Measurements from ENCODE around the gene TBC1D24.

The TBC1D24 gene

DNA sequence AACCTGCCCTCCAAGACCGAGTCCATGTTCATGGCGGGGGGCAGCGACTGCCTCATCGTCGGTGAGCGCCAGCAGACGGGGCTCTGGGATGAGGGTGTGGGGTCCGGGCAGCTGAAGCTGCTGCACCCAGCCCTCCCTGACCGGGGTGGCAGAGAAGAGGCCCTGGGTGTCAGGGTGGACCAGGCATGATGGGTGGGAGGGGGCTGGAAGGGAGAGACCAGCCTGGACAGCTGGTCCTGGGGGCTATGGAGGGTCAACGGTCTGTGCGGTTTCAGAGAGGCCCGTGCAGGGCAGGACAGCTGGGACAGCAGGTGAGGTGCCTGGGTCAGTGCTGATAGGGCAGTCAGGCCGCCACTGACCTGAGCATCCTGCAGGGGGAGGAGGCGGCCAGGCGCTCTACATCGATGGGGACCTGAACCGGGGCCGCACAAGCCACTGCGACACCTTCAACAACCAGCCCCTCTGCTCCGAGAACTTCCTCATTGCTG lies 25.5 kb downstream of the TBC1D24 start:
- no peak for DNase-seq

DNA sequence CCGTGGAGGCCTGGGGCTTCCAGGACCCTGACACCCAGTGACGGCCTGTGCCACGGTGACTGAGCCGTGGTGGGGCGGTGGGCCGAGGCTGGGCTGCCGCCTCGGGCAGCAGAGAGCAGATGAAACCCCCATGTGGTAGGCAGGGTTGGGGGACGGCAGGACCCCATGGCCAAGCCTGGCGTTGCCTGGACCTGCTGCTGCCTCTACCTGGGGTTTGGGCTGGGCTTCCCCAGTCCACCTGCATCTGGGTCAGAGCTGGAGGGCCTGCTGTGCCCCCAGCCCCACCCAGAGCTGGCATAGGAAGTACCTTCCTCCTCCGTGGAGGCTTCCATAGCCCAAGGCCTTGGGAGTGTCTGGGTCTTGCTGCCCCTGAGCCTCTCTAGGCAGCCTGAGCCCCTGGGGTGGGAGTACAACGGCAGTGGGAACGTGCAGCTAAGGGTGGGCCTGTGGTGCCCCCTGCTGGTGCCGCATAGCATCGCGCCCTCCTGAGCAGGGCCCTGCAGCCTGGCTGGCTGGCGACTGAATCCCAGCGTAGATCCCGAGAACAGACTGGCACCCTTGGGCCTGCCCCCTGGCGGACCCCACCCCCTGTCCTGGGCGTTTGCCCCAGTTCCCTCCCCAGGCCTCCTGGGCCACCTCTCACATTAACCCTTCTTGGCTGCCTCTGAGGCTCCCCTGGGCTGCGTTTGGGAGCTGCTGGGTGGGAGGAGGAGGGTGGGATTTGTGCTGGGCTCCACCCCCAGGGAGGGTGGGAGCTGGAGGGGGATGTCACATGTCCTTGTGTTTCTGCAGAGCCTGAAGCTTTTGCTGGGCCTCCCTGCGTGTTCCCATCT lies 26.2 kb downstream of the TBC1D24 start:
- DNase-seq = peak; percentile 54

DNA sequence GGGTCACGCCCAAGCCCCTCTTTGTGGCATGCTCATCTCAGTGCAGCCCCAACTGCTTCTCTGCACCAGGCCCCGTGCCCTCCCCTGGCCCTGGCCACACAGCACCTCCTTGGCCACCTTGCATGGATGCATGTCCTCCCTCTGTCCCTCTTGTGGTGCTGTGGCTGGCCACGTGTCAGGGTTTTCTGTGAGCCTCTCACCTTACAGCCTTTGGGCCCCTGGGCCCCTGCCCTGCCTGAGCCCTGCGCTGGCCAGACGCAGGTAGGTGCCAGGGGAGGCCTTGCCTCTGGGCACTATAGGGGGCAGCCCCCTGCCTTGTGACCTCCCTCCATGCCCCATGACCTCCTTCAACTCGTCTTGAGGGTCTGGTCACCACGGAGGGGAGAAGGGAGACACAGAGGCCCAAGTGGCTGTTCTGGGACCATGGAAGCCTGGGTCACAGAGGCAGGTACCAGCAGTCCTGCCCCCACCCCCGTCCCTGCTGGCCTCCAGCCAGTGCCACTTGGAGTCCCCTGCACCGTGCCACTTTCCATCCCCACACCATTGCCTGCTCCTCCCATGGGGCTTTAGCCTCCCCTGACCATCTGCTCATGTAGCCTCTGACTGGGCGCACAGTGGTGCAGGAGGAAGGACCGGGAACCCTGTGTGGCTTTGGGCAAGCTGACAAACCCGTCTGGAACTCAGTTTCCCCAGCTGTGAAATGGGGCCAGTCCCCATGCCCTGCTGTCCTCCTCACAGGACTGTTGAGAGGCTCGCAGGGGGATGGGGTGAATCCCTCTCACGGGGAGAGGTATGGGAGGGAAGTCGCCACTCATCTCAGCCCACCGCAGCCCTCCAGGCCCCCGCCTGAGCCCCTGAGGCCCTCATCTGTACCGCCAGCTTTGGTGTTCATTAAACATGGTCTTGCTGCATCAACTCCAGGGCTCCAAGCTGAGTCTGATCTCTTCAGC lies 27.3 kb downstream of the TBC1D24 start:
- DNase-seq = no peak

DNA sequence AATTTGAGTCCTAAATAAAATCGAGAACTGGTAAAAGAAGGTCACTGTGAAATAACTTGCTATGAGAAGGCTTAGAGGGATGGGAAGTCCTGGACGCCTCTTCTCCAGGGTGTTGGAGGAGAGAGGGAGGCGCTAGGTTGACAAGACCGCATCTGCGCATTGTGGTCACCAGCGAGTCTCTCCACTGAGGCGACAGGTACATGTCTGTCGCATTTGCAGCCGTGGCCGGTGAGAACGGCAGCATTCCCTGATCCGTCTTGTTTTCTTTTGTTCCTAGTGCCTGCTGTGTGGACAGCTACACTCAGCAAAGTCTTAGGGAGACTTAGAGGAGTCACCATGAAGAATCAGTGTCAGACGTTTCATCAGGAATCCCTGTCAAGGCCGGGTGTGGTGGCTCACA lies 30.8 kb downstream of the TBC1D24 start:
- no peak for DNase-seq

DNA sequence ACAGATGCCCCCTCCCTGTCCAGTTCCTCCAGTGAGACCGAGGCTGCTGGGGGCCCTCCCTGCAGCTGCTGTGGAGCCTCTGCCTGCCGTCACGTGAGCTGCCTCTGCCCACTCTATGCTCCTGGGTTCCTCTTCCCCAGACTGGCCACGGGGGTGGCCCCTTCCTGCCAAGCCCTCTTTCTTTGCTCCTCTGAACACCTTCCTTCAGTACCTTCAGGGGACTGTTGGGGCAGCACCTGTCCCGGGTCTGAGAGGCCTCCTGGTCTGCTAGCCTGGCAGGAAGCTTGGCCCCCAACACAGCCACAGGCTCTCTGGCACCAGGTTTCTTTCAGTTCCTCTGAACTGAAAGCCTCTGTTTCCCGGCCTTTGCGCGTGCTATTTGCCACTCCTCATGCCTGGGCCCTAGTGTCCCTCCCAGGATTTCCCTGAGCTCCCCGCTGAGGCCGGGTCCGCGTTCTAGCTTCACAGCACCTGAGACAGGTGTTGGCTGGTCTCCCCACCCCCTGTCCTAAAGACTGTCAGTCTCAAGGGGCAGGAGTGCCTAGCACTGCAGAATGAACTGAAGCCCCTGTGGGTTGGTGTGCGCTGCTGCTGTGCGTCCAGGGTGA lies 32.2 kb downstream of the TBC1D24 start:
- DNase-seq = no peak

DNA sequence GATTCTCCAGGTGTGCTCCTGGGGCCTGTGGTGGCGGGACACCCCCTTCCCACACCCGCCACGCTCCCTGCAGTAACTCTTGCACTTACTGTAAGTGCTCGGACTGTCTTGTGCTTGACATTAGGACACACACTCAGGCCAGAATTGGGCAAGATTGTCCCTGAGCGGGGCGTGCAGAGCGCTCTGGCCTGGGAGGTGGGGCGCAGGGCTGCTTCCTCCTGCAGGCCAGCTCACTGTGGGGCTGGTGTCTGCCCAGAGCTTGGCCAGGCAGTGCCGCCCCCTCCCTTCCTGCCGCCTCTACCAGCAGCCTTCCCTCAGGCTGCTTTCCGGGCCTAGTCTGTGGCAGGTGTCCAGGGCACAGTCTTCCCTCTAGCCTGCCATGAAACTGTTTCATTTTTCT lies 32.7 kb downstream of the TBC1D24 start:
- no peak for DNase-seq

DNA sequence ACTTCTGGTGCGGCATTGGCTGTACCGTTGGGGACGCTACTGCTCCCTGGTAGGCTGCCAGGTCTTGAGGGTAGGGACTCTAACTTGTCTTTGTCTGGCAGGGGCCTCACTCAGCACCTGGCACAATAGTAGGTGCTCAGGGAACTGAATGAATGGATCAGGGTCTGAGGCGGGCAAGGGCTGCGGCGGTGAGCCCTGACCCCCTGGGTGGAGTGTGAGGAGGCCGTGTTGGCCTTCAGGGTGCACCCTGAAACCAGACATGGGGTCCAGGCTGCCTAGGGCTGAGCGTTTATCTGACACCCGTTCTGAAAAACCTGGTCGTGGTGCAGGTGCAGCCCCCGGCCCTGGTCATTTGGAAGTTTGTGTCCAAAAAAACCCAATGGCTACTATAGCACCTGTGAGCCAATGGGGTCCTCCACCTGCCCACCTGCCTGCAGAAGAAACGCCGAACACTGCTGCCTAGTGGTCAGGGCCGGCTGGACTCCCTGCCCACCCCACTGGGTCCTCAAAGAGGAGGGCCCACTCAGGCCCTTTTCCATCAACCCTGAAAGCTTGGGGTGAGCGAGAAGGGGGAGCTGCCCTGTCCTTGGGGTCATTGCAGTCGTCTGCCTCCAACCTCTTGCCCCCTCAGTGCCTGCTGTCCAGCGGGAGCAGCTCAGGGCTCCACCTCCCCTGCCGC lies 33.9 kb downstream of the TBC1D24 start:
- no peak for DNase-seq

DNA sequence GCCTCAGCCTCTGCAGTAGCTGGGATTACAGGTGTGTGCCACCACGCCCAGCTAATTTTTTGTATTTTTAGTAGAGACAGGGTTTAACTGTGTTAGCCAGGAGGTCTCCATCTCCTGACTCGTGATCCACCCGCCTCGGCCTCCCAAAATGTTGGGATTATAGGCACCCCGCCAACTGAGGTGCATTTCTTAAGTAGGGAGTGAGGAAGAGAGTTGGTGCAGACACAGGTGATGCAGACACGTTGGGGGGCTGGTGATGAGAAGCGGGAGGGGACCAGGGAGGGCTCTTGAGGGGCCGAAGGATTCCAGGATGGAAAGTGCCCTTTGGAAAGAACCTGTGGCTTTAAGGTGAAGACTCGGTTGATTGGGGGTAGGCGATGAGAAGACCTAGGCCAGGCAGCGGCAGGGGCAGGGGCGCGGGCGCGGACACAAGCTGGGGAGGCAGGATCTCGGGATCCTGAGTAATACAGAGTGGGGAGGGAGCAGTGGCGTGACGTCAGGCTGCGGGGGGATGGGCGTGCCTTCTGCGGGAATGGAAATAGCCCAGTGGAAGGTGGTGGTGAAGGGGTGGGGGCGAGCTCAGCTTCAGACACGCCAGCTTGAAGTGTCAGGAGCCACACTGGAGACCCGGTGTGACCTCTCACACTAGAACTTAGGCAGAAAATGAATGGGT lies 36.3 kb downstream of the TBC1D24 start:
- DNase-seq = no peak

DNA sequence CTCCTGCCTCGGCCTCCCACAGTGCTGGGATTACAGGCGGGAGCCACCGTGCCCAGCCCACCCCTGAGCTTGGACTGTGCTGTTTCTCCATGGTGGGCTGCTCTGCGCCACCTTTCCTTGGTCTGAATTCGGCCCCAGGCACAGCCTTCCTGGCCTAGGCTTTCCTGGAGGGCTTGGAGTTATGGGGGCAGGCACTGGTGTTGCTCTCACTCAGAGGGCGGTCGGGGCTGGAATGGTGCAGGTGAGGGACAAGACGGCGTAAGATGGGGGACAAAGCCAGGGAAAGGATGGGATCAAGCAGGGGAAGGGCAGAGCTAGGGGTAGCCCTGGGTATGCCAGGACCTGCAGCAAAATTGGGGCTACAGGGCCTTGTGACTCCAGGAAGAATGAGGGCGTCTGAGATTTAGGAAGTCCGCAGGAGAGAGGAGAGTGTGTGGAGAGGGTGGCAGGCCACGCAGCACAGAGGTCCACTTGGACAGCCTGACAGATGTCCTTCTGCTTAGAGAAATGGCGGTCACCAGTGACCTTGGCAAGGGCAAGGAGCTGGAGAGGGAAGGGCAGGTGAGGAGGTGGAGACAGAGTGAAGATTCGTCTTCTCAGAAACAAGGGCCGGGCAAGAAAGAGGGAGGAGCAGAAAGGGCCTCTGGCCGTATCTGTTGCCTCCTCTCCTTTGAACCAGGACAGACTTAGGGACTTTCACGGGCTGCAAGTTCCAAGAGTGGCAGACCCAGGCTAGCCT lies 37.2 kb downstream of the TBC1D24 start:
- no peak for DNase-seq

DNA sequence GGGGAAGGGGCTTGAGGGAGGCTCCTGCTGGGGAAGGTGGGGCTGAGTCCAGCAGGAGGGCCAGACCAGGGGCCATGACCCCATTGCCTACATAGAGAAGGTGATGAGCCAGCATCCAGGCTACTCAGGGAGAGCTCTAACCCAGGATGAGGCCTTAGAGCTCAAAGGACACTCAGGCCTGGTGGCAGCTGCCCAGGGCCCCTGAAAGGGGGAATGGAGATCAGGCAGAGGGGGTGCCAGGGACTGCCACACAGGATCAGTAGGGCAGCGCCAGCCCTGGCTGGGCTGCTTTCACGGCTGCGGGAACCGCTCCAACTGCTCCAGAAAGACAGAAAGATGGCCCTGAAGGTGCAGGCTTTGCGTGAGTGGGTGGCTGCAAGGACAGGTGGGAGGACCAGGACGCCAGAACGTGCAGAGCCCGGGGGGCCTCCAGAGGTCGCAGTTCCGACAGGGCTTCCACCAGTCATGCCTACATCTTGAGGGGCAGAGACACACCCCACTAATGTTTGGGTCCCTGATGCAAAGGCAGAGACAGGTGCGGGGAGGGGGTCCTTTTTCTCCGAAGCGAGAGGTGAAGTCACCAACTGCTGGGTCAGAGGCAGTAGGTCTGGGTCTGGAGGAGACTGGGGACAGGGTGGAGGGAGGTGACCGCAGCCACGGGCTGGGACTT lies 37.9 kb downstream of the TBC1D24 start:
- DNase-seq = peak; percentile 22

DNA sequence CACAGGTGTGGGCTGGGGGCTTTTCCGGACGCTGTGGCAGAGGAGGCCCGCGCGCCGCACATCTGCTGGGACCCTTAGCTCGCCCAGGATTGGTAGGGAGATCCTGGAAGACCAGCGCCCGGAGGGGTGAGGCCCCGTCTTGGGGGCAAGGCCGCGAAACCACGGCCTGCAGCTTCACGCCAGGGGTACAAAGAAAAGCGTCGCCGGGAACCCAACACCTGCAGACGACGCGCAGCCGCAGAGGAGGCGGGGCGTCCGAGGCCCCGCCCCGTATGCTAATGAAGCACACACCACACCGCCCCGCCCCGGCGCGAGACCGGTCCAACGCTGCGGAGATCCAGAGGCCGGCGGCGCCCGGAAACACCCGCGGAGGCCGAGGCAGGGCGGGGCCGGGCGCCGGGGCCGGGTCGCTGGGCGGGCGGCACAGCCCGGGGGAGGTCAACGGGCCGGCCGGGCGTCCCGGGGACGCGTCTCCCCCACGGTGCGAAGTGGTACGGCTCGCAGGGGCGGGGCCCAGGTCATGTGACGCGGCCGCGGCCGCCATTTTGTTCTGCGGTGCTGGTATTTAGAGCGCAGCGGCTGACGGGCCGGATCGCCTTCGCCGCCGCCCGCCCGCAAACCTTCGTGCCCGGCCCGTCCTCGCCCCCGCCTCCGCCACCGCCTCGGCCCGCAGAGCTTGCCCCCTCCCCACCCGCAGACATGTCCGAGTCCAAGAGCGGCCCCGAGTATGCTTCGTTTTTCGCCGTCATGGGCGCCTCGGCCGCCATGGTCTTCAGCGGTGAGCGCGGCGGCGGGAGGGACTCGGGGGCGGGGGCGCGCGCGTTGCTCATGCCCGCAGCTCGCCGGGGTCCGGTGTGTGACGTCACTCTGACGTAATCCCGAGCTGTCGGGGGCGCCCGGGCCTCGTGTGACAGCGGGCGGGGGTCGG lies 38.7 kb downstream of the TBC1D24 start, which contains the start of gene ATP6V0C:
ATP6V0C (plus strand) TSS at position 548 of the 928 bp plus-strand sequence; CDS start at position 700, 152 bp downstream.
- peak; percentile 69 for DNase-seq

DNA sequence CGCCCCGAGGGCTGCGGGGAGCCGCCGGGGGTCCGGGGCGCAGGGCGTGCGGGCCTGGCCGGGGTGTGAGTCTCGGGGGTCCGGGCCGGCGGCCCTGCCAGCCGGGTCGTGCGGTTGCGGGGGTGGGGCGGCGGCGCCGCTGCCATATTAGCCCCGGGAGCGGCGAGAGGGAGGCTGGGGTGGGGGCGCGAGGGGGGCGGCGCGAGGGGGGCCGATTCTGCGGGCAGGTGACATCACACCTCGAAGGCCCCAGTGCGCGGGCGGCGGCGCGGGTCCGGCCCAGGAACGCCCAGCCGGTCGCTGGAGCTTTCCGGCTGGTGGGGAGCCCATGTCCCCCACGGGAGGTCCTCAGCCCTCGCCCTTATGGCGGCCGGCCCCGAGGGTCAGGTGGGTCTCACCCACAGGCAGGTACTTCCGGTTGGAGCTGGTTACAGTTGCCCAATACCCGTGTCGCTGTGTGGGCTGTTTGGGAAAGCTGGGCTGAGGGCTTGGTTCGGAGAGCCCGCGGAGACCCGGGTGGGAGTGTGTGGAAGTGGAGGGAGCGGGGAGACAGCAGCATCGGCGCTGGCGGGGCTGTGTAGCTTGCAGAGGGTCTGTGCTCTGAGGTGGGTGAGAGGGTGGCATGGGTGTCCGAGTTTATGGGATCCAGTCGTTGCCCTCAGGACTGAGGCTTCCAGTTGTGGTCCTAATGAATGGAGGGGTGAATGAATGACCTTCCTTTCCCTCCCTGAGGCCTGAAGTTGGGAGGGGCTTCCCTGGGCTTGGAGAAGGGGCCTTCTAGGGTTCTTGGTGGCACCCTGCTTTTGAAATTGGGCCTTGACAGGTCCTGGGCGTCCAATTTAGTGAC lies 39.6 kb downstream of the TBC1D24 start:
- DNase-seq = peak; percentile 25

DNA sequence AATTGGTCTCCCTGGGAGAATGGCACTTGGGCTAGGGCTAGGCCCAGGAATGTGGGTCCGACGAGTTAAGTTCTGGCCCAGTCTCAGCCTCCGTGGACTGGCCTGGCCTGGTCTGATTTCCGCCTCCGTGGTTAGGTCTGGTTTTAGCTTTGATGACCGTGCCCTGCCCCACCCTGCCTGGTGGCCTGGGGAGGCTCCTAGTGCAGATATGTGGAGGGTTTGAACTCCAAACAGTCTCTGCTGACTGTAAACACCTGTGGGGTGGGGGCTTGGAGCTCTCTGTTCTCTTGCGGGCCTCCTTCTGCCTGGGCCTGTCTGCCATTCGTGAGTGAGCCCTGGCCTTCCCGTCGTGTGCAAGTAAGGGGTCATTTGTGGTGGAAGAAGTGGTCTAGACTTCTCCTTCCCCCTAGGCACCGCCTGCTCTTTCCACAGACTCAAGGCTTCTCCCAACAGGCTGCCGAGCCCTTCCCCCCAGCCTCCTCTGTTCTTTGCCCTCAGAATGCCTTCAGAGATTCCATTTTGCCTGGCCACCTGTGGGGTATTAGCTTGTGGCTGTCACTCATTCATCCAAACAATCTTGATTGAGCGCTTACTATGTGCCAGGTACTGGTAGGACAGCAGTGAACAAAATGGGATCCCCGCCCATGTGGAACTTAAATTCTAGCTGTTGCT lies 40.4 kb downstream of the TBC1D24 start:
- no peak for DNase-seq

DNA sequence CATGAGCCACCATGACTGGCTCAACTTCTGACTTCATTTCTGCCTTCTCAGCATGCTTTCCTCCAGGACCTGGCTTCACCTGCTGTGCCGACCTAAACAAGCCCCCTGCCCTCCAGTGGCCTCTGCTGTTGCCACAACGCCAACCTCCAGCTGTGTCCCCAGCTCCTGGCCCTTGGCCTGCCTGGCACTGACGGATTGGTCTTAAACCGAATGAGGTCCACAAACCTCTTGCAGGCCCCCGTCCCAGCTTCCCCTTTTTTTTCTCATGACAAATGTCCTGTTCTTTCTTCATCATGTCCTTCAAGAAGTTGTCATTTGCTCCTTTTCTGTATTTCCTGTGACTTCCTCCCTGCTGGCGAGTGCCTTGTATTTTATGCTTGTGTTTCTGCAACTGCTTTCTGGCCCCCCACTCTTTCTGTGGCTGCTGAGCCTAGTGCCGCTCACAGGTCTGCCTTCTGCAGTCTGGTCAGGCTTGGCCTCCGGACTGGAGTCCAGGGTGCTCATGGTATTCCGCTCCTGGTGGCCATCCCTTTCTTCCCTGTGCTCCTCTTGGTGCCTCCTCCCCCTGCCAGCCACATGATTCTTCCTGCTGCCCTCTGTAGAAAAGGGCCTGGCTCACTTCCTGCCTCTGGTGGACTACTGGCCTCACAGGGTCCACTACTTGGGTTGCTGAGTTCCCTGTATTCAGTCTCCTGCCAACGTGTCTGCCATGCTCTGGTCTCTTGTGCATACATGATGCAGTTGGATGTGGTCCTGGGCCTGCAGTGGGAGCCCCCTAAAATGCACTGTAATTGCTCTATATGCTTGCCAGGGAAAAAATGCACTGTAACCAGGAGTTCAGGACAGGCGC lies 41.7 kb downstream of the TBC1D24 start:
- no peak for DNase-seq

DNA sequence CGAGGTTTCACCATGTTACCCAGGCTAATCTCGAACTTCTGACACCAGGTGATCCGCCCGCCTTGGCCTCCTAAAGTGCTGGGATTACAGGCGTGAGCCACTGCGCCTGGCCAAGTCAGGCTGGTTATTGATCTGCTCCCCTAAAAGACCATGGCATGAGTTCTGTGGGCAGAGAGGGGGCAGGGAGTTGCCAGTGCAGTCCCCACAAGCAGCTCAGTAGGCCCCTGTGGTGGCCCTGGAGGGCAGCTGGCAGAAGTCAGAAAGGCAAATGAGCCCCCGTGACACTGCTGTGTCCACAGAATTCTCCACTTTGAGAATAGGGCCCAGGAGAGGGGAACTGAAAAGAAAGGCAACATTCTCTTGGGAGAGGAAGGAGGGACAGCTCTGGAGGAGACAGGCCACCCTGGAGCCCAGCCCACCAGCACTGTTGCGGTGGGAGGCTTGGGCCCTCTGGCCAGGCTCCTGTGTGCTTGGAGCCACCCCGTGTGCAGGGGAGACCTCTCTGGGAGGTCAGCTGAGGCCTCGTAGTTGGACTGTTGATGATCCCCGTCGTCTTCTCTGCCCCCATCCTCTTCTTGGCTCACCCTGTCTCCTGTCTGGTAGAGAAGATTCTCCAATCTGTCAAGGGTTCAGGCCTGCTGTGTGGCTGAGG lies 43.2 kb downstream of the TBC1D24 start:
- no peak for DNase-seq

All from DMS79 (cell line).